GM12875 (cell line): ENCODE measurements around the gene PTS.

Source experiments
- H3K4me3 ChIP-seq: one replicate; pipeline ENCODE4 v1.5.1; 2011; ENCODE audit warnings: low read depth, low read length, control low read depth
- CTCF ChIP-seq: IDR thresholded peaks from 2 replicates; pipeline ENCODE4 v1.5.1; 2011; ENCODE audit warnings: low read depth, mild to moderate bottlenecking, control low read depth, inconsistent platforms, low read length, moderate library complexity, borderline replicate concordance; ENCODE audit not compliant: insufficient read depth

PTS gene

GRCh38 chr11:112280268-112281126 lies 54.3 kb downstream of the PTS start:
- TF ChIP-seq CTCF, result peak; percentile 71

GRCh38 chr11:112281726-112282125 lies 55.5 kb downstream of the PTS start:
- TF ChIP-seq CTCF, result no peak
- H3K4me3 ChIP-seq, result no peak overlapping the region

More at GRCh38 chr11:112280268-112281126, 54.3 kb downstream of the PTS start:
- H3K4me3 ChIP-seq, result peak overlapping the region; percentile 48
